Spleen (tissue), 11 donors: ENCODE measurements around the gene GSTT2B. TPM values are rescaled to one million over a fixed set of nuclear protein-coding genes. Genes with fewer than 3 reads are reported as not detected.

Experiments
- DNase-seq: peaks from one replicate; pipeline ENCODE4 v3.0.0-alpha.2; 2020
- H3K27ac ChIP-seq, 8 donors: fragments of 200-600 bp; sonication (generic) in 7 of 8; 1 replicate in 4 of 8; 2 replicates in 4 of 8; pipeline versions ENCODE4 v1.5.0 to v1.8.0; 2016 to 2021; ENCODE audit warnings: inconsistent platforms in 4 of 8, mild to moderate bottlenecking in 4 of 8, moderate library complexity in 1 of 8
- H3K27me3 ChIP-seq, 7 donors: fragments of 200-600 bp; sonication (generic) in 6 of 7; replicated peaks in 1 of 7; 1 replicate in 4 of 7; 2 replicates in 3 of 7; pipeline versions ENCODE4 v1.5.0 to v1.8.0; 2016 to 2021; ENCODE audit warnings: inconsistent platforms in 3 of 7, mild to moderate bottlenecking in 1 of 7
- H3K36me3 ChIP-seq, 6 donors: fragments of 200-600 bp; sonication (generic) in 5 of 6; 1 replicate in 4 of 6; 2 replicates in 2 of 6; pipeline versions ENCODE4 v1.5.0 to v1.8.0; 2016 to 2021; ENCODE audit warnings: inconsistent platforms in 2 of 6
- H3K4me1 ChIP-seq, 6 donors: fragments of 200-600 bp; sonication (generic) in 5 of 6; 1 replicate in 3 of 6; 2 replicates in 3 of 6; pipeline versions ENCODE4 v1.5.0 to v1.8.0; 2016 to 2021; ENCODE audit warnings: inconsistent platforms in 3 of 6
- H3K4me3 ChIP-seq, 8 donors: fragments of 200-600 bp; sonication (generic) in 7 of 8; 1 replicate in 4 of 8; 2 replicates in 4 of 8; pipeline versions ENCODE4 v1.5.0 to v1.8.0; 2016 to 2021; ENCODE audit warnings: inconsistent platforms in 4 of 8, mild to moderate bottlenecking in 4 of 8, moderate library complexity in 2 of 8
- H3K9me3 ChIP-seq, 8 donors: fragments of 200-600 bp; sonication (generic) in 7 of 8; 1 replicate in 4 of 8; 2 replicates in 4 of 8; pipeline versions ENCODE4 v1.5.0 to v1.8.0; 2016 to 2021; ENCODE audit warnings: inconsistent platforms in 4 of 8
- CTCF ChIP-seq, 11 experiments: fragments of 200-600 bp in 7 of 11; fragments of 450-650 bp in 4 of 11; sonication (generic) in 4 of 11; IDR thresholded peaks in 8 of 11; conservative IDR thresholded peaks in 3 of 11; 1 replicate in 7 of 11; 2 replicates in 4 of 11; pipeline versions ENCODE4 v1.4.0 to v1.8.0; 2016 to 2021; ENCODE audit warnings: antibody characterized with exemption in 11 of 11, inconsistent platforms in 4 of 11, mild to moderate bottlenecking in 1 of 11
- POLR2A ChIP-seq, 3 donors: fragments of 450-650 bp; IDR thresholded peaks; one replicate each; pipeline ENCODE4 v1.5.1; 2017; ENCODE audit warnings: antibody characterized with exemption in 3 of 3, mild to moderate bottlenecking in 1 of 3
- POLR2AphosphoS5 ChIP-seq, 3 donors: sonication (generic); formaldehyde crosslinking; IDR thresholded peaks; one replicate each; pipeline ENCODE4 v1.5.1; 2017; ENCODE audit warnings: antibody characterized with exemption in 3 of 3
- WGBS, 5 donors: extraction: QIAGEN DNeasy Blood & Tissue Kit in 3 of 5; methylation state at CpG; one replicate each; pipeline versions ENCODE4 v1.1.5 to v1.1.7; 2013 to 2018; 5-methylcytosine and 5-hydroxymethylcytosine counted together
- intact Hi-C: fragments of 100-400 bp; cut with DNase I; formaldehyde crosslinking; loops from one replicate; pipeline ENCODE4 v1.15.0; 2023; ENCODE audit warnings: low total_unique reads
- polyA plus RNA-seq, 3 donors: library from polyadenylated mRNA; stranded (reverse); fragments of 200-250 nt; gene quantifications; one replicate each; pipeline ENCODE4 v1.2.1, GENCODE V29; 2013
- total RNA-seq, 7 donors: library from RNA; depleted of rRNA in 3 of 7; stranded (reverse); fragments of >200 nt in 3 of 7; fragmentation: NEBNext Ultra II Directional in 4 of 7; extraction: Animal tissue kit (Norgen Biotek cat#: 25700) in 4 of 7; gene quantifications; one replicate each; pipeline versions ENCODE4 v1.1.0 to v1.2.1, GENCODE V29; 2016 to 2021
- donor health status: healthy with polysubstance abuse.
- donor health status: DM: no; HTN: no; CAD: no; lungs with moderate emphysema.
- donor health status: DM: no; HTN: no; CAD: no.
- donor health status: Bipolar disorder and iron deficiency.
- donor health status: healthy.
- donor health status: DM: no; HTN: no; CAD: no.
- donor health status: DM: yes; HTN: yes; CAD: no.

GSTT2B gene
- total and polyA plus RNA-seq, 10 donors = 2.0 to 11.6 (median 4.8) TPM

- Histone ChIP-seq H3K4me1 (no peaks in the 10 kb centered on the region), H3K27me3 (no peaks in the 10 kb centered on the region), H3K36me3 (no peaks in the 10 kb centered on the region), H3K27ac (peak overlapping the region in 4 of 8 donors; percentile 18 to 51 (median 22)), H3K9me3 (no peaks in the 10 kb centered on the region), H3K4me3 (no peak overlapping the region)
- TF ChIP-seq CTCF (IDR thresholded peaks at IDR 0.05 in 8 of 11, conservative IDR thresholded peaks at IDR 0.05 in 3 of 11) = no peak
- TF ChIP-seq POLR2A (IDR thresholded peaks at IDR 0.05) = no peak
- no peak for TF ChIP-seq POLR2AphosphoS5 (IDR thresholded peaks at IDR 0.05)
- intact Hi-C loops = no loop called here
- no peak for DNase-seq
- WGBS, 5 donors = 60 to 92% (median 72%) methylated on average over 3 of the region's 3 CpGs
These were observed 22.0 kb downstream of the GSTT2B start for GRCh38 chr22:23939017-23939357.

- TF ChIP-seq CTCF (IDR thresholded peaks at IDR 0.05 in 8 of 11, conservative IDR thresholded peaks at IDR 0.05 in 3 of 11) = no peak
- no peak for TF ChIP-seq POLR2AphosphoS5 (IDR thresholded peaks at IDR 0.05)
- TF ChIP-seq POLR2A (IDR thresholded peaks at IDR 0.05) = no peak
- no peak overlapping the region for H3K4me3 ChIP-seq
- no peak for DNase-seq
- H3K4me1 ChIP-seq = no peaks in the 10 kb centered on the region
- no peaks in the 10 kb centered on the region for H3K9me3 ChIP-seq
- intact Hi-C loops = no loop called here
- H3K27ac ChIP-seq = peak overlapping the region in 4 of 8 donors; percentile 18 to 51 (median 22)
- H3K27me3 ChIP-seq = no peaks in the 10 kb centered on the region
- H3K36me3 ChIP-seq = no peaks in the 10 kb centered on the region
- WGBS, 5 donors = 65 to 84% (median 72%) methylated on average over 5 of the region's 5 CpGs
These were observed 22.5 kb downstream of the GSTT2B start for GRCh38 chr22:23938328-23939016.

GRCh38 chr22:23926561-23926960 is 34.4 kb downstream of the GSTT2B start:
- 72 to 82% (median 78%) methylated on average over 14 of the region's 14 CpGs for WGBS, 5 donors
- H3K9me3 ChIP-seq = peaks cover 0 to 36% (median 25%) of the 10 kb centered on the region in 8 donors
- no peak overlapping the region for H3K27ac ChIP-seq
- H3K4me1 ChIP-seq = peaks cover 0 to 15% (median 0%) of the 10 kb centered on the region in 6 donors
- no peak overlapping the region for H3K4me3 ChIP-seq
- TF ChIP-seq POLR2A (IDR thresholded peaks at IDR 0.05) (no peak), CTCF (IDR thresholded peaks at IDR 0.05 in 8 of 11, conservative IDR thresholded peaks at IDR 0.05 in 3 of 11) (no peak), POLR2AphosphoS5 (IDR thresholded peaks at IDR 0.05) (no peak)
- no peaks in the 10 kb centered on the region for H3K27me3 ChIP-seq
- DNase-seq = no peak
- H3K36me3 ChIP-seq = peaks cover 0 to 100% (median 15%) of the 10 kb centered on the region in 6 donors
- intact Hi-C loops = no loop called here

- Histone ChIP-seq H3K4me1 (peaks cover 0 to 15% (median 0%) of the 10 kb centered on the region in 6 donors), H3K36me3 (peaks cover 0 to 98% (median 15%) of the 10 kb centered on the region in 6 donors), H3K4me3 (no peak overlapping the region), H3K27me3 (no peaks in the 10 kb centered on the region), H3K9me3 (peaks cover 0 to 30% (median 21%) of the 10 kb centered on the region in 8 donors), H3K27ac (no peak overlapping the region)
- intact Hi-C loops = no loop called here
- 80 to 94% (median 91%) methylated on average over 6 of the region's 6 CpGs for WGBS, 5 donors
- TF ChIP-seq POLR2A (IDR thresholded peaks at IDR 0.05) (no peak), CTCF (IDR thresholded peaks at IDR 0.05 in 8 of 11, conservative IDR thresholded peaks at IDR 0.05 in 3 of 11) (no peak), POLR2AphosphoS5 (IDR thresholded peaks at IDR 0.05) (no peak)
- DNase-seq = no peak
These were observed 35.9 kb downstream of the GSTT2B start for GRCh38 chr22:23925020-23925606.
